HepG2 (cell line): ENCODE data around the gene KIF15. TPM values are rescaled to one million over a fixed set of nuclear protein-coding genes. Genes with fewer than 3 reads are reported as not detected.

Source experiments
- AGO1 ChIP-seq: fragments of 200-400 bp; formaldehyde crosslinking; IDR thresholded peaks from 2 replicates; pipeline ENCODE4 v1.6.1; 2017; ENCODE audit warnings: mild to moderate bottlenecking, low read depth, low read length, moderate library complexity; ENCODE audit not compliant: poor library complexity, severe bottlenecking
- ATF1 ChIP-seq: IDR thresholded peaks from 2 replicates; pipeline ENCODE4 v1.6.1; 2016; ENCODE audit warnings: mild to moderate bottlenecking, control low read depth
- ATF7-NPFF ChIP-seq: sonication (generic); formaldehyde crosslinking; IDR thresholded peaks from 2 replicates; pipeline ENCODE4 v1.8.1; 2023; ENCODE audit warnings: mild to moderate bottlenecking, low read depth, missing genetic modification reagents, moderate library complexity
- CC2D1A ChIP-seq: sonication (generic); formaldehyde crosslinking; IDR thresholded peaks from 2 replicates; pipeline ENCODE4 v1.8.1; 2023; ENCODE audit warnings: mild to moderate bottlenecking, missing genetic modification reagents
- CREBL2 ChIP-seq: sonication (generic); formaldehyde crosslinking; IDR thresholded peaks from 2 replicates; pipeline ENCODE4 v1.8.1; 2023; ENCODE audit warnings: missing genetic modification reagents, mild to moderate bottlenecking, borderline replicate concordance
- GABPB1 ChIP-seq: IDR thresholded peaks from 2 replicates; pipeline ENCODE4 v1.6.1; 2016; ENCODE audit warnings: mild to moderate bottlenecking, missing genetic modification reagents, moderate library complexity, missing compliant biosample characterization
- JUND ChIP-seq: sonication (generic); formaldehyde crosslinking; IDR thresholded peaks from 2 replicates; pipeline ENCODE4 v1.8.0; 2022; ENCODE audit warnings: mild to moderate bottlenecking, missing genetic modification reagents
- MEIS1 ChIP-seq: sonication (generic); formaldehyde crosslinking; IDR thresholded peaks from 2 replicates; pipeline ENCODE4 v1.9.0; 2021; ENCODE audit warnings: mild to moderate bottlenecking, missing genetic modification reagents, moderate library complexity, borderline replicate concordance
- NBN ChIP-seq: fragments of 450-650 bp; conservative IDR thresholded peaks from 2 replicates; pipeline ENCODE4 v1.6.1; 2017
- NCOA2 ChIP-seq: sonication (generic); formaldehyde crosslinking; IDR thresholded peaks from 2 replicates; pipeline ENCODE4 v1.8.0; 2022; ENCODE audit warnings: inconsistent platforms
- NR2F6 ChIP-seq, 2 experiments: IDR thresholded peaks; 2 replicates each; pipeline ENCODE4 v1.6.1; 2016; ENCODE audit warnings: antibody characterized with exemption in 1 of 2, mild to moderate bottlenecking in 1 of 2
- SALL2 ChIP-seq: sonication (generic); formaldehyde crosslinking; IDR thresholded peaks from 2 replicates; pipeline ENCODE4 v1.8.1; 2023; ENCODE audit warnings: mild to moderate bottlenecking, missing genetic modification reagents, inconsistent platforms
- TP53 ChIP-seq: sonication (generic); formaldehyde crosslinking; conservative IDR thresholded peaks from 2 replicates; pipeline ENCODE4 v1.4.0; 2020; ENCODE audit warnings: missing genetic modification reagents
- ZFP36 ChIP-seq: fragments of 150-350 bp; IDR thresholded peaks from 2 replicates; pipeline ENCODE4 v1.6.1; 2018; ENCODE audit warnings: borderline replicate concordance, low read length, low read depth; ENCODE audit not compliant: partially characterized antibody
- ZFY ChIP-seq: sonication (generic); formaldehyde crosslinking; IDR thresholded peaks from 2 replicates; pipeline ENCODE4 v1.4.0; 2020; ENCODE audit warnings: missing genetic modification reagents
- ZNF251 ChIP-seq: sonication (generic); formaldehyde crosslinking; IDR thresholded peaks from 2 replicates; pipeline ENCODE4 v1.9.0; 2021; ENCODE audit warnings: mild to moderate bottlenecking, missing genetic modification reagents
- ZNF264 ChIP-seq: sonication (generic); formaldehyde crosslinking; IDR thresholded peaks from 2 replicates; pipeline ENCODE4 v1.4.0; 2020; ENCODE audit warnings: missing genetic modification reagents
- ZNF33B ChIP-seq: sonication (generic); formaldehyde crosslinking; IDR thresholded peaks from 2 replicates; pipeline ENCODE4 v1.5.1; 2020; ENCODE audit warnings: mild to moderate bottlenecking, missing genetic modification reagents
- ZNF460 ChIP-seq: sonication (generic); formaldehyde crosslinking; IDR thresholded peaks from 2 replicates; pipeline ENCODE4 v1.5.1; 2020; ENCODE audit warnings: missing genetic modification reagents, mild to moderate bottlenecking, borderline replicate concordance
- polyA plus RNA-seq, 8 experiments: library from polyadenylated mRNA; depleted of rRNA in 3 of 8; stranded (reverse) in 7 of 8; unstranded in 1 of 8; fragments of >200 nt; fragmentation: Illumina TruSeq in 4 of 8; extraction: Trizol in 4 of 8; gene quantifications; 2 replicates each; pipeline versions ENCODE4 v1.2.1 to v1.2.3, GENCODE V29; 2011 to 2016; ENCODE audit warnings: low read depth in 4 of 8, missing spikeins in 1 of 8, mixed read lengths in 1 of 8; ENCODE audit not compliant: insufficient read depth in 1 of 8
- total RNA-seq, 5 experiments: library from RNA; depleted of rRNA; stranded (reverse); fragments of >200 nt; fragmentation: Illumina TruSeq; extraction: Trizol; gene quantifications; 2 replicates each; pipeline ENCODE4 v1.2.3, GENCODE V29; 2016; ENCODE audit warnings: low read depth in 1 of 5
- TF ChIP-seq, protein P1 (sequence below): sonication (generic); formaldehyde crosslinking; IDR thresholded peaks from 2 replicates; pipeline ENCODE4 v1.4.0; 2020; ENCODE audit warnings: mild to moderate bottlenecking, low read depth, missing genetic modification reagents
- TF ChIP-seq, protein P2 (sequence below): sonication (generic); formaldehyde crosslinking; IDR thresholded peaks from 2 replicates; pipeline ENCODE4 v1.4.0; 2020; ENCODE audit warnings: missing genetic modification reagents, borderline replicate concordance

The KIF15 gene
- total and polyA plus RNA-seq, 2 of the 13 experiments (the other 11 are each of a cell fraction or from before 2014, with no cell fraction given) = 4.8 to 33.8 TPM

GRCh38 chr3:44861412-44862225 lies 100.0 kb downstream of the KIF15 start, which contains the start of gene TMEM42 (continued):
- TF ChIP-seq ATF7-NPFF (CRISPR knock-in tag) = peak; percentile 40; the same call in 1 of the 2 replicates
- TF ChIP-seq JUND = 0 out of 2 replicates have a peak, but pooled peaks have one; percentile 18
- TF ChIP-seq NR2F6 (IDR thresholded peaks at IDR 0.05) = no peak
- TF ChIP-seq NR2F6 (CRISPR knock-in tag; IDR thresholded peaks at IDR 0.05) = no peak
- peak; percentile 45; the same call in 1 of the 2 replicates for TF ChIP-seq NCOA2 (CRISPR knock-in tag)
- no peak for TF ChIP-seq ZNF460 (CRISPR knock-in tag)
- TF ChIP-seq, protein P1, sequence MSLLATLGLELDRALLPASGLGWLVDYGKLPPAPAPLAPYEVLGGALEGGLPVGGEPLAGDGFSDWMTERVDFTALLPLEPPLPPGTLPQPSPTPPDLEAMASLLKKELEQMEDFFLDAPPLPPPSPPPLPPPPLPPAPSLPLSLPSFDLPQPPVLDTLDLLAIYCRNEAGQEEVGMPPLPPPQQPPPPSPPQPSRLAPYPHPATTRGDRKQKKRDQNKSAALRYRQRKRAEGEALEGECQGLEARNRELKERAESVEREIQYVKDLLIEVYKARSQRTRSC = no peak
- no peak; the same call in 1 of the 2 replicates for TF ChIP-seq MEIS1
- no peak for TF ChIP-seq ZFP36
- TF ChIP-seq CC2D1A (CRISPR knock-in tag) = no peak
- peak; percentile 74 for TF ChIP-seq GABPB1
- no peak for TF ChIP-seq ZNF264 (CRISPR knock-in tag)
- no peak for TF ChIP-seq ZNF251
- TF ChIP-seq ZNF33B = 0 out of 2 replicates have a peak, but pooled peaks have one; percentile 72
- TF ChIP-seq SALL2 (CRISPR knock-in tag) = 0 out of 2 replicates have a peak, but pooled peaks have one; percentile 57
- peak; percentile 64; the same call in 1 of the 2 replicates for TF ChIP-seq ATF1 (CRISPR knock-in tag)
- TF ChIP-seq, protein P2, sequence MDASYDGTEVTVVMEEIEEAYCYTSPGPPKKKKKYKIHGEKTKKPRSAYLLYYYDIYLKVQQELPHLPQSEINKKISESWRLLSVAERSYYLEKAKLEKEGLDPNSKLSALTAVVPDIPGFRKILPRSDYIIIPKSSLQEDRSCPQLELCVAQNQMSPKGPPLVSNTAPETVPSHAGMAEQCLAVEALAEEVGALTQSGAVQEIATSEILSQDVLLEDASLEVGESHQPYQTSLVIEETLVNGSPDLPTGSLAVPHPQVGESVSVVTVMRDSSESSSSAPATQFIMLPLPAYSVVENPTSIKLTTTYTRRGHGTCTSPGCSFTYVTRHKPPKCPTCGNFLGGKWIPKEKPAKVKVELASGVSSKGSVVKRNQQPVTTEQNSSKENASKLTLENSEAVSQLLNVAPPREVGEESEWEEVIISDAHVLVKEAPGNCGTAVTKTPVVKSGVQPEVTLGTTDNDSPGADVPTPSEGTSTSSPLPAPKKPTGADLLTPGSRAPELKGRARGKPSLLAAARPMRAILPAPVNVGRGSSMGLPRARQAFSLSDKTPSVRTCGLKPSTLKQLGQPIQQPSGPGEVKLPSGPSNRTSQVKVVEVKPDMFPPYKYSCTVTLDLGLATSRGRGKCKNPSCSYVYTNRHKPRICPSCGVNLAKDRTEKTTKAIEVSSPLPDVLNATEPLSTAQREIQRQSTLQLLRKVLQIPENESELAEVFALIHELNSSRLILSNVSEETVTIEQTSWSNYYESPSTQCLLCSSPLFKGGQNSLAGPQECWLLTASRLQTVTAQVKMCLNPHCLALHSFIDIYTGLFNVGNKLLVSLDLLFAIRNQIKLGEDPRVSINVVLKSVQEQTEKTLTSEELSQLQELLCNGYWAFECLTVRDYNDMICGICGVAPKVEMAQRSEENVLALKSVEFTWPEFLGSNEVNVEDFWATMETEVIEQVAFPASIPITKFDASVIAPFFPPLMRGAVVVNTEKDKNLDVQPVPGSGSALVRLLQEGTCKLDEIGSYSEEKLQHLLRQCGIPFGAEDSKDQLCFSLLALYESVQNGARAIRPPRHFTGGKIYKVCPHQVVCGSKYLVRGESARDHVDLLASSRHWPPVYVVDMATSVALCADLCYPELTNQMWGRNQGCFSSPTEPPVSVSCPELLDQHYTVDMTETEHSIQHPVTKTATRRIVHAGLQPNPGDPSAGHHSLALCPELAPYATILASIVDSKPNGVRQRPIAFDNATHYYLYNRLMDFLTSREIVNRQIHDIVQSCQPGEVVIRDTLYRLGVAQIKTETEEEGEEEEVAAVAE (CRISPR knock-in tag) = peak; percentile 43; the same call in 1 of the 2 replicates
- no peak; the same call in 1 of the 2 replicates for TF ChIP-seq CREBL2 (CRISPR knock-in tag)
- TF ChIP-seq NBN = no peak
- TF ChIP-seq ZFY (CRISPR knock-in tag) = peak; percentile 85
- TF ChIP-seq TP53 (CRISPR knock-in tag) = no peak
- peak; percentile 25 for TF ChIP-seq AGO1
